ENCODE data around the gene KCNJ11.
A peak's percentile ranks its signal among the peaks of the same experiment; 100 is the strongest.

Gene KCNJ11

DNA sequence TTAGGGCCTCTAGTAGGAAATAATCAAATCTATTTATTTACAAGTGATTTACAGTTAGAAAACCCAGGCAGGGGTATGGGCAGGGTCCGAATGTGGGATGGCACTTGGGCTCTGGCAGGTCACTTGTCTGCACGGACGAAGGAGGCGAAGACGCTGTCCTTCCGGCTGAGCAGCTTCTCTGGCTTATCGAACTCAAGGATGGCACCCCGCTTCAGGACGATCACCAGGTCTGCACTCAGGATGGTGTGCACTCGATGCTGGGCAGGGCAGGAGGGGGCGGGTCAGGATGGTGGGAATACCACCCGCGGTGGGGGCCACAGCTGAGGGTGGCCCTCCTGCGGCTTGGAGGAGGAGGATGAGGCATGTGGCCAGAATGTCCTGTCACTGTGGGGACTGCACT is 4.4 kb upstream of the KCNJ11 start:
- CTCF ChIA-PET = interaction anchor here (0.9 to 2.0 kb wide), 2 partner anchors 9 to 101 kb away, joined by 3 to 10 read pairs; no protein-coding TSS in a partner anchor
- no peaks in the 10 kb centered on the region for H3K36me3 ChIP-seq (ENCODE audit: control insufficient read depth in 4 of 4, insufficient read depth in 4 of 4, low read length in 3 of 4)
- H3K9me3 ChIP-seq (ENCODE audit: control extremely low read depth in 1 of 5, control insufficient read depth in 4 of 5, insufficient read depth in 2 of 5, low read depth in 1 of 5, low read length in 4 of 5) = no peaks in the 10 kb centered on the region
- no peak for DNase-seq
- POLR2A ChIA-PET = no interaction called here
- H3K4me3 ChIP-seq (ENCODE audit: control insufficient read depth in 1 of 7, extremely low read depth in 1 of 7, insufficient read depth in 4 of 7, low read depth in 2 of 7, low read length in 6 of 7) = no peak overlapping the region
- H3K27me3 ChIP-seq (replicated peaks in 2 of 5; ENCODE audit: control insufficient read depth in 4 of 5, insufficient read depth in 5 of 5, low read length in 4 of 5) = peaks cover 0 to 7% (median 0%) of the 10 kb centered on the region in 5 experiments
- WGBS (ENCODE audit: insufficient coverage) = 99% methylated on average over 9 of the region's 14 CpGs
- H3K27ac ChIP-seq (ENCODE audit: insufficient read depth in 1 of 2, low read depth in 1 of 2, low read length in 2 of 2, poor library complexity in 1 of 2, severe bottlenecking in 2 of 2) = no peak overlapping the region
- H3K4me1 ChIP-seq (ENCODE audit: control extremely low read depth in 1 of 4, control insufficient read depth in 4 of 4, insufficient read depth in 4 of 4, low read length in 3 of 4) = peaks cover 0 to 12% (median 7%) of the 10 kb centered on the region in 4 experiments

DNA sequence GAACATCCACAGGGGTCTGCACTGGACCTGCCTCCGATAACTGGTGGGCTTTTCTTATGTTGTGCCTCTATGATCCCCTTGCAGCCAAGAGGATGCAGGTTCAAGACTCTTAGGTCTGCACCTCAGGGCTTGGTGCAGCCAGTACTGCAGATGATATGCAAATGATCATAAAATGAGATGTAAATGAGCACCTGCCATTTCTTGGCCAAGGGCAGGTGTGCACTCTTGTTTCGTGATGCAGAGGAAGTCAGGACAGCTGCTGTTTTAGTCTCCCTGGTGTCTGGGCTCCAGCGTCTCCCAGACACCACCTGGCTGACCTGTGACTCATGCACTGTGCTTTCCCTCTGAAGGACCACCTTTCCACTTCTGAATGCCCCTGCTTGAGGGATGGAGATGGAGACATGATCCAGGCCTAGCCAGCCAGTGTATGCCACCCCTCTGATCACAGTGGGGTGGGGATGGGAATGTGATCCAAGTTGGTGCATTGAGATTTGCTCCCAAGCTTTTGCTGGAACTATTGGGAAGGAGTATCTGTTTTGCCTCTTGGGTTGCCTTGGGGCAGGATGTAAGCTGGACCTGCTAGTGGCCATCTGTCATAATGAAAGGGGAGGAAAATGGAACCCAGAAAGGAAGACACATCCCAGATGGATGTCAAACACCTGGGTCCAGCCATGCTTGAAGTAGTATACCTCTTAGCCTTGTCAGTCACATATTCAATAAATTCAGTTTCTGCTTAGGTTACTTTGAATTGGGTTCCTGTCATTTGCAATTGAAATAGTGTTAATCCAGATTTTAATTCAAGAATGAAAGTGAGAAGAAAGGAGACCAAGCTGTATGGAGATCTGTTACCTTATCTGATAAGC is 3.3 kb upstream of the KCNJ11 start:
- ChIA-PET CTCF (interaction anchor here (0.7 to 2.0 kb wide), 9 partner anchors 8 to 182 kb away, joined by 3 to 10 read pairs (median 3); no protein-coding TSS in a partner anchor), POLR2A (no interaction called here)
- peaks cover 0 to 7% (median 0%) of the 10 kb centered on the region in 5 experiments for H3K27me3 ChIP-seq (replicated peaks in 2 of 5; ENCODE audit: control insufficient read depth in 4 of 5, insufficient read depth in 5 of 5, low read length in 4 of 5)

DNA sequence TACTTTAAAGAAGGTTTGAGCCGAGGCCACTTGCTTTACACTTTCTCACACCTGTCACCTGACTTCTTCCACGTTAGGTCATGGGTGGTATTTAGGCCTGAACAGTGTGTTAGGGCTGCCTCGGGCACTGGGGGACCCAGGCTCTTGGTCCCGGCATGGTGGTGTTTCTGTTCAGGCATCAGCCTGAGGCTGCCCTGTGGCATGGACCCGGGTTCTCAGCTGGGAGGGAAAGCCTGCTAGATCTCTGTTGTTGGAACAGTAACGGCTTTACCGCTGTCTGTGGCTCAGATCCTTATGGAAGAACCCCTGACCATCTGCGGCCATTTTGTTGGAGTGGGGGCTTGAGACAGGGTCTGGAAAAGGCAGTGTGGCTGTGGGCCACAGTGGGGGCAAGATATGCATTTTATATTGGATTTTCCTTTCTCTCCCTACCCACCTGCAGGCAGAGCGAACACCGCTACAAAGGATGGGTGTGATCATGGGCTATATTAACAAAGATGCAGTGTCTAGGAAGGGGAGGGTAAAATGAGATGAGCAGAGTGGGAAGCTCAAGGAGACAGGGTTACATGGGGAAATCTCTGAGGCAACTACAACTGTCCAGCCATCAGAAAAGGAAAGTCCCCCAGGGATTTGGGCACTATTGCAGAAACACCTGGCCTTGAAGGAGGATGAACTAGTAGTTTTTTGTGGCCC is 1.6 kb upstream of the KCNJ11 start:
- POLR2A ChIA-PET = no interaction called here
- Histone ChIP-seq H3K36me3 (ENCODE audit: control insufficient read depth in 4 of 4, insufficient read depth in 4 of 4, low read length in 3 of 4) (no peaks in the 10 kb centered on the region), H3K4me1 (ENCODE audit: control extremely low read depth in 1 of 4, control insufficient read depth in 4 of 4, insufficient read depth in 4 of 4, low read length in 3 of 4) (peaks cover 0 to 12% (median 7%) of the 10 kb centered on the region in 4 experiments), H3K4me3 (ENCODE audit: control insufficient read depth in 1 of 7, extremely low read depth in 1 of 7, insufficient read depth in 4 of 7, low read depth in 2 of 7, low read length in 6 of 7) (peak overlapping the region in 3 of 7 experiments; percentile 60 to 76 (median 62)), H3K9me3 (ENCODE audit: control extremely low read depth in 1 of 5, control insufficient read depth in 4 of 5, insufficient read depth in 2 of 5, low read depth in 1 of 5, low read length in 4 of 5) (no peaks in the 10 kb centered on the region), H3K27ac (ENCODE audit: insufficient read depth in 1 of 2, low read depth in 1 of 2, low read length in 2 of 2, poor library complexity in 1 of 2, severe bottlenecking in 2 of 2) (no peak overlapping the region), H3K27me3 (replicated peaks in 2 of 5; ENCODE audit: control insufficient read depth in 4 of 5, insufficient read depth in 5 of 5, low read length in 4 of 5) (peaks cover 0 to 7% (median 0%) of the 10 kb centered on the region in 5 experiments)
- WGBS (ENCODE audit: insufficient coverage) = 90% methylated on average over 5 of the region's 10 CpGs
- no peak for DNase-seq
- CTCF ChIA-PET = interaction anchor here (0.7 to 1.8 kb wide), 6 partner anchors 10 to 138 kb away, joined by 3 to 6 read pairs (median 4); no protein-coding TSS in a partner anchor

More for the DNA sequence above, 3.3 kb upstream of the KCNJ11 start:
- Histone ChIP-seq H3K36me3 (ENCODE audit: control insufficient read depth in 4 of 4, insufficient read depth in 4 of 4, low read length in 3 of 4) (no peaks in the 10 kb centered on the region), H3K4me1 (ENCODE audit: control extremely low read depth in 1 of 4, control insufficient read depth in 4 of 4, insufficient read depth in 4 of 4, low read length in 3 of 4) (peaks cover 0 to 12% (median 7%) of the 10 kb centered on the region in 4 experiments), H3K27ac (ENCODE audit: insufficient read depth in 1 of 2, low read depth in 1 of 2, low read length in 2 of 2, poor library complexity in 1 of 2, severe bottlenecking in 2 of 2) (no peak overlapping the region), H3K9me3 (ENCODE audit: control extremely low read depth in 1 of 5, control insufficient read depth in 4 of 5, insufficient read depth in 2 of 5, low read depth in 1 of 5, low read length in 4 of 5) (no peaks in the 10 kb centered on the region), H3K4me3 (ENCODE audit: control insufficient read depth in 1 of 7, extremely low read depth in 1 of 7, insufficient read depth in 4 of 7, low read depth in 2 of 7, low read length in 6 of 7) (no peak overlapping the region)
- WGBS (ENCODE audit: insufficient coverage) = 98% methylated on average over 3 of the region's 3 CpGs
- no peak for DNase-seq

DNA sequence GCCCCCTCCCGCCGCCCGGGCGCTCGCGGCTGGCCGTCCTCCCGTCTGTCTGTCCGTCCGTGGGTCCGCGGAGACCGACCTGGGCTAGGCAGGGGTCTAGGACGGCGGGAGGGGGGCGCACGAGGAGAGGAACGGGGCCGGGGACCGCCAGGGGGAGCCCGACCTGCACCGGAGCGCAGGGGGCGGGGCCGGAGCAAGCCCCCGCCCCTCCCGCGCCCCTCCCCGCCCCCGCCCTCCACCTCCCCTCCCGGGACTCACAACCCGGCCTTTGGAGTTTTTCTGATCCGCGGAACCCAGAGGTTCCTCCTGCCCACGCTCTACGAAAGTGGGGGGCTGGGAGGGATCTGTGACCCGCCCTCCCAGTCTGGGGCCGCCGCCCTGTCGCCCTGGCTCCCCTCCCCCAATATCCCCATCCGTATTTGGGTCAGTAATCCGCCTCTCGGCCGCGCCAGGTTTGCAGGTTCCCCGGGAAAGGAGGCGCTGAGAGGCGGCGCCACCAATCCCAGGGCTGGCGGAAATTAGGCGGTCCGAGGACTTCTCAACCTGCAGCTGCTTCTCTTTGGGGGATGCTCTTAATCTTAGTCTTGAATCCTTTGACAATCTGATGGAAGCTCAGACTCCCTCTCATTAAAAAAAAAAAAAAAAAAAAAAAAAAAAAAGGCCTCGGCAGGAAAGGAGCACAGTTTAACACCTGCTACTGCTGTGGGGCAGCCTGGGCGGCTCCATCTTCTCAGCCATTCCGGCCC is 925 bp upstream of the KCNJ11 start:
- no peak overlapping the region for H3K27ac ChIP-seq (ENCODE audit: insufficient read depth in 1 of 2, low read depth in 1 of 2, low read length in 2 of 2, poor library complexity in 1 of 2, severe bottlenecking in 2 of 2)
- peak overlapping the region in 6 of 7 experiments; percentile 22 to 76 (median 60) for H3K4me3 ChIP-seq (ENCODE audit: control insufficient read depth in 1 of 7, extremely low read depth in 1 of 7, insufficient read depth in 4 of 7, low read depth in 2 of 7, low read length in 6 of 7)
- ChIA-PET CTCF (interaction anchor here (0.6 to 1.9 kb wide), 12 partner anchors 9 to 139 kb away, joined by 3 to 11 read pairs (median 4); no protein-coding TSS in a partner anchor), POLR2A (interaction anchor here (0.6 kb wide), 1 partner anchor 1048 kb away, joined by 3 read pairs; no protein-coding TSS in a partner anchor)
- no peaks in the 10 kb centered on the region for H3K36me3 ChIP-seq (ENCODE audit: control insufficient read depth in 4 of 4, insufficient read depth in 4 of 4, low read length in 3 of 4)
- H3K4me1 ChIP-seq (ENCODE audit: control extremely low read depth in 1 of 4, control insufficient read depth in 4 of 4, insufficient read depth in 4 of 4, low read length in 3 of 4) = peaks cover 0 to 12% (median 7%) of the 10 kb centered on the region in 4 experiments
- WGBS (ENCODE audit: insufficient coverage) = 0% methylated on average over 22 of the region's 55 CpGs
- H3K27me3 ChIP-seq (replicated peaks in 2 of 5; ENCODE audit: control insufficient read depth in 4 of 5, insufficient read depth in 5 of 5, low read length in 4 of 5) = peaks cover 0 to 7% (median 0%) of the 10 kb centered on the region in 5 experiments
- H3K9me3 ChIP-seq (ENCODE audit: control extremely low read depth in 1 of 5, control insufficient read depth in 4 of 5, insufficient read depth in 2 of 5, low read depth in 1 of 5, low read length in 4 of 5) = no peaks in the 10 kb centered on the region
- DNase-seq = peak; percentile 69 to 82 (median 80)

DNA sequence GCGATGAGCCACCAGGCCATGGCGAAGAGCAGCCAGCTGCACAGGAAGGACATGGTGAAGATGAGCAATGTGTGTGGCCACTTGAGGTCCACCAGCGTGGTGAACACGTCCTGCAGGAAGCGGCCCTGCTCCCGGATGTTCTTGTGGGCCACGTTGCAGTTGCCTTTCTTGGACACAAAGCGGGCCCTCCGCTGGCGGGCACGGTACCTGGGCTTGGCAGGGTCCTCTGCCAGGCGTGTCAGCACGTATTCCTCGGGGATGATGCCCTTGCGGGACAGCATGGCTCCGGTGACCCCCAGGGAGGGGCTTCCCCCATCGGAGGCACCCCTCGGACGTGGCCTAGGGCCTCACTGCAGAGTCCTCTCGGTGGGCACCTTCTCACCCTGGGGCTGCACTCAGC is 648 bp downstream of the KCNJ11 start:
- WGBS (ENCODE audit: insufficient coverage) = 96% methylated on average over 18 of the region's 20 CpGs
- no peaks in the 10 kb centered on the region for H3K9me3 ChIP-seq (ENCODE audit: control extremely low read depth in 1 of 5, control insufficient read depth in 4 of 5, insufficient read depth in 2 of 5, low read depth in 1 of 5, low read length in 4 of 5)
- no peak overlapping the region for H3K4me3 ChIP-seq (ENCODE audit: control insufficient read depth in 1 of 7, extremely low read depth in 1 of 7, insufficient read depth in 4 of 7, low read depth in 2 of 7, low read length in 6 of 7)
- H3K27ac ChIP-seq (ENCODE audit: insufficient read depth in 1 of 2, low read depth in 1 of 2, low read length in 2 of 2, poor library complexity in 1 of 2, severe bottlenecking in 2 of 2) = no peak overlapping the region
- peaks cover 0 to 12% (median 7%) of the 10 kb centered on the region in 4 experiments for H3K4me1 ChIP-seq (ENCODE audit: control extremely low read depth in 1 of 4, control insufficient read depth in 4 of 4, insufficient read depth in 4 of 4, low read length in 3 of 4)
- ChIA-PET CTCF (interaction anchor here (0.7 to 7.2 kb wide), 6 partner anchors 9 to 126 kb away, joined by 3 to 220 read pairs (median 6); no protein-coding TSS in a partner anchor), POLR2A (no interaction called here)
- DNase-seq = peak in 1 of 3 donors; percentile 9
- H3K36me3 ChIP-seq (ENCODE audit: control insufficient read depth in 4 of 4, insufficient read depth in 4 of 4, low read length in 3 of 4) = no peaks in the 10 kb centered on the region
- peaks cover 0 to 7% (median 0%) of the 10 kb centered on the region in 5 experiments for H3K27me3 ChIP-seq (replicated peaks in 2 of 5; ENCODE audit: control insufficient read depth in 4 of 5, insufficient read depth in 5 of 5, low read length in 4 of 5)

DNA sequence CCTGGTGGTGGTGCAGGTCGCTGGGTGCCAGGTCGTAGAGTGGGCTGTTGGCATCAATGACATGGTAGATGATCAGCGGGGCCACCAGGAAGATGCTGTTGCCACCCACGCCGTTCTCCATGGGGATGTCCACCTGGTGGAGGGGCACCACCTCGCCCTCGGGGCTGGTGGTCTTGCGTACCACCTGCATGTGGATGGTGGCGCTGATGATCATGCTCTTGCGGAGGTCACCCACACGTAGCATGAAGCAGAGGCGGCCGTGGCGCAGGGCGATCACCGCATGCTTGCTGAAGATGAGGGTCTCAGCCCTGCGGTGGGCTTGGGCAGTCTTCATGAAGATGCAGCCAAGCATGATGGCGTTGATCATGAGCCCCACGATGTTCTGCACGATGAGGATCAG is 1.2 kb downstream of the KCNJ11 start:
- H3K4me3 ChIP-seq (ENCODE audit: control insufficient read depth in 1 of 7, extremely low read depth in 1 of 7, insufficient read depth in 4 of 7, low read depth in 2 of 7, low read length in 6 of 7) = no peak overlapping the region
- 94% methylated on average over 20 of the region's 20 CpGs for WGBS (ENCODE audit: insufficient coverage)
- ChIA-PET POLR2A (no interaction called here), CTCF (interaction anchor here (1.2 to 7.2 kb wide), 8 partner anchors 10 to 135 kb away, joined by 3 to 220 read pairs (median 6); no protein-coding TSS in a partner anchor)
- H3K9me3 ChIP-seq (ENCODE audit: control extremely low read depth in 1 of 5, control insufficient read depth in 4 of 5, insufficient read depth in 2 of 5, low read depth in 1 of 5, low read length in 4 of 5) = no peaks in the 10 kb centered on the region
- H3K4me1 ChIP-seq (ENCODE audit: control extremely low read depth in 1 of 4, control insufficient read depth in 4 of 4, insufficient read depth in 4 of 4, low read length in 3 of 4) = peaks cover 0 to 12% (median 7%) of the 10 kb centered on the region in 4 experiments
- no peak overlapping the region for H3K27ac ChIP-seq (ENCODE audit: insufficient read depth in 1 of 2, low read depth in 1 of 2, low read length in 2 of 2, poor library complexity in 1 of 2, severe bottlenecking in 2 of 2)
- H3K36me3 ChIP-seq (ENCODE audit: control insufficient read depth in 4 of 4, insufficient read depth in 4 of 4, low read length in 3 of 4) = no peaks in the 10 kb centered on the region
- no peak for DNase-seq
- H3K27me3 ChIP-seq (replicated peaks in 2 of 5; ENCODE audit: control insufficient read depth in 4 of 5, insufficient read depth in 5 of 5, low read length in 4 of 5) = peaks cover 0 to 7% (median 0%) of the 10 kb centered on the region in 5 experiments

All from common myeloid progenitor, CD34-positive (primary cell).